GM12878 (cell line): ENCODE measurements around the gene AXIN1. TPM values are rescaled to one million over a fixed set of nuclear protein-coding genes. Genes with fewer than 3 reads are reported as not detected.

Source experiments
- CBX3 ChIP-seq: fragments of 200-600 bp; sonication (generic); IDR thresholded peaks from 2 replicates; pipeline ENCODE4 v1.6.1; 2016; ENCODE audit warnings: low read depth, borderline replicate concordance
- FOS ChIP-seq: IDR thresholded peaks from 3 replicates; pipeline ENCODE4 v1.6.1; 2011; ENCODE audit warnings: borderline replicate concordance; ENCODE audit not compliant: insufficient read length; ENCODE audit errors: extremely low read depth
- JUND ChIP-seq: IDR thresholded peaks from 2 replicates; pipeline ENCODE4 v1.6.1; 2012; ENCODE audit warnings: low read depth, mild to moderate bottlenecking, low read length, improper control_type of control experiment, moderate library complexity
- NFYA ChIP-seq: IDR thresholded peaks from 2 replicates; pipeline ENCODE4 v1.6.1; 2011; ENCODE audit warnings: low read depth, mild to moderate bottlenecking, low read length, improper control_type of control experiment, borderline replicate concordance
- POLR2AphosphoS2 ChIP-seq: IDR thresholded peaks from 2 replicates; pipeline ENCODE4 v1.6.1; 2011; ENCODE audit warnings: low read depth, mild to moderate bottlenecking, low read length, improper control_type of control experiment, moderate library complexity
- SP1 ChIP-seq: IDR thresholded peaks from one replicate; pipeline ENCODE4 v1.6.1; 2011; ENCODE audit warnings: low read depth, low read length
- polyA plus RNA-seq, 11 experiments: library from polyadenylated mRNA; depleted of rRNA in 4 of 11; unstranded in 6 of 11; stranded (reverse) in 5 of 11; fragments of >200 nt; fragmentation: Nextera tagmentation in 4 of 11; fragmentation: Illumina TruSeq in 1 of 11; extraction: Ambion mirVana in 4 of 11; extraction: Trizol in 1 of 11; gene quantifications; 1 replicate in 1 of 11; 2 replicates in 10 of 11; pipeline versions ENCODE4 v1.2.1 to v1.2.3, GENCODE V29; 2011 to 2016; ENCODE audit warnings: inconsistent platforms in 2 of 11, missing spikeins in 2 of 11, low read depth in 1 of 11
- total RNA-seq, 4 experiments: library from RNA; depleted of rRNA in 3 of 4; stranded (reverse); fragments of >200 nt in 3 of 4; fragmentation: Illumina TruSeq in 1 of 4; extraction: Trizol in 1 of 4; gene quantifications; 2 replicates each; pipeline versions ENCODE4 v1.2.1 to v1.2.3, GENCODE V29; 2013 to 2021
- TF ChIP-seq, protein P1 (sequence below): fragments of 450-650 bp; IDR thresholded peaks from 2 replicates; pipeline ENCODE4 v1.6.1; 2017; ENCODE audit warnings: low read depth, mild to moderate bottlenecking, moderate library complexity
- TF ChIP-seq, protein P2 (sequence below): fragments of 450-650 bp; formaldehyde crosslinking; IDR thresholded peaks from 2 replicates; pipeline ENCODE4 v1.4.0; 2020; ENCODE audit warnings: mild to moderate bottlenecking, moderate library complexity
- TF ChIP-seq, protein P3 (sequence below): IDR thresholded peaks from 2 replicates; pipeline ENCODE4 v1.6.1; 2012; ENCODE audit warnings: low read depth, low read length, improper control_type of control experiment
- TF ChIP-seq, protein P4 (sequence below): fragments of 450-650 bp; IDR thresholded peaks from 2 replicates; pipeline ENCODE4 v1.6.1; 2016; ENCODE audit warnings: mild to moderate bottlenecking
- TF ChIP-seq, protein P5 (sequence below): fragments of 450-650 bp; conservative IDR thresholded peaks from 2 replicates; pipeline ENCODE4 v1.6.1; 2017; ENCODE audit warnings: mild to moderate bottlenecking, moderate library complexity
- TF ChIP-seq, protein P6 (sequence below): IDR thresholded peaks from 2 replicates; pipeline ENCODE4 v1.6.1; 2011; ENCODE audit warnings: low read depth, mild to moderate bottlenecking, low read length, moderate library complexity, borderline replicate concordance; ENCODE audit errors: extremely low read depth

AXIN1 gene
- total and polyA plus RNA-seq, 10 of the 15 experiments (the other 5 are each of a cell fraction or from before 2014, with no cell fraction given) = 0.26 to 27.1 (median 7.7) TPM

DNA sequence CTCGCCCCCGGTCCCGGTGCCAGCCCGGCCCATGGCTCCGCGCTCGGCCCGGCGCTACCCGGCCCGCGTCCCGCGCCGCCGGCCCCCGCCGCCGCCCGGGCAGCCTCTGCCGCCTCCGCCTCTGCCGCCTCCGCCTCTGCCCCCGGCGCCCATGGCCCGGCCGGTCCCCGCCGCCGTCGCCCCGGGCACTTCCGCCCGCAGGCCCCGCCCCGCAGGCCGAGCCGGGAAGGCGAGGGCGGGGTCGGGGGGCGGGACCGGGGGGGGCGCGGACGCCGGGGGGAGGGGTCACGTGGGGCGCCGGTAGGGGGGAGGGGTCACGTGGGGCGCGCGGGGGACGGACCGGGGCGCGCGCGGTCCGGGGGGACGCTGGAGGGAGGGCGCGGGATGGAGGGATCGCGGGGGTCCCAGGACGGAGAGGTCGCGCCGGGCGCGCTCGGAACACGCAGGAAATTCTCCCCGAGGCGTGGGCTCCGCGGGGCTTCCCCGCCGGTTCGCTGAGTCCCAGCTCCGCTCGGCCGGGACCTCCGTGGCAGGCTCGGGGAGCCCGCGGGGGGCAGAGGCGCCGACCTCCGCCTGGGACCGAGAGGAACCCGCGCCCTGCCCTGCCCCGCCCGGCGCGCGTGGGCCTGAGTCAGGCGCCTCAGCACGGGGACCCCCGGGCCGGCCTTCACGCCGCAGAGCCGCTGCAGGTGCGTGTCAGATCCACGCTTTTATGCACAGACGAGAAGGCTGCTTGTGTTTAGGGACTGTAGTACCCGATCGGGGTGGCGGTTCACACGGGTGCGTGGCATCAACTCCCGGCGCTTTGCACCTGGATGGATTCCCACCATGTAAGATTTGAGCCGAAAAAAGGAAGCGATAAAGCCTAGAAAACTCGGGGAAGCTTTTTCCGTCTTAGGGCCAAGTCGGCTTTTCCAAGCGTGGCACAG lies 29.5 kb upstream of the AXIN1 start, which contains the start of gene PGAP6 (continued):
- TF ChIP-seq, protein P1, sequence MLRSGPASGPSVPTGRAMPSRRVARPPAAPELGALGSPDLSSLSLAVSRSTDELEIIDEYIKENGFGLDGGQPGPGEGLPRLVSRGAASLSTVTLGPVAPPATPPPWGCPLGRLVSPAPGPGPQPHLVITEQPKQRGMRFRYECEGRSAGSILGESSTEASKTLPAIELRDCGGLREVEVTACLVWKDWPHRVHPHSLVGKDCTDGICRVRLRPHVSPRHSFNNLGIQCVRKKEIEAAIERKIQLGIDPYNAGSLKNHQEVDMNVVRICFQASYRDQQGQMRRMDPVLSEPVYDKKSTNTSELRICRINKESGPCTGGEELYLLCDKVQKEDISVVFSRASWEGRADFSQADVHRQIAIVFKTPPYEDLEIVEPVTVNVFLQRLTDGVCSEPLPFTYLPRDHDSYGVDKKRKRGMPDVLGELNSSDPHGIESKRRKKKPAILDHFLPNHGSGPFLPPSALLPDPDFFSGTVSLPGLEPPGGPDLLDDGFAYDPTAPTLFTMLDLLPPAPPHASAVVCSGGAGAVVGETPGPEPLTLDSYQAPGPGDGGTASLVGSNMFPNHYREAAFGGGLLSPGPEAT = no peak
- TF ChIP-seq SP1 (no peak), FOS (no peak), JUND (no peak), CBX3 (no peak), POLR2AphosphoS2 (0 out of 2 replicates have a peak, but pooled peaks have one; percentile 42), NFYA (no peak)
- TF ChIP-seq, protein P2, sequence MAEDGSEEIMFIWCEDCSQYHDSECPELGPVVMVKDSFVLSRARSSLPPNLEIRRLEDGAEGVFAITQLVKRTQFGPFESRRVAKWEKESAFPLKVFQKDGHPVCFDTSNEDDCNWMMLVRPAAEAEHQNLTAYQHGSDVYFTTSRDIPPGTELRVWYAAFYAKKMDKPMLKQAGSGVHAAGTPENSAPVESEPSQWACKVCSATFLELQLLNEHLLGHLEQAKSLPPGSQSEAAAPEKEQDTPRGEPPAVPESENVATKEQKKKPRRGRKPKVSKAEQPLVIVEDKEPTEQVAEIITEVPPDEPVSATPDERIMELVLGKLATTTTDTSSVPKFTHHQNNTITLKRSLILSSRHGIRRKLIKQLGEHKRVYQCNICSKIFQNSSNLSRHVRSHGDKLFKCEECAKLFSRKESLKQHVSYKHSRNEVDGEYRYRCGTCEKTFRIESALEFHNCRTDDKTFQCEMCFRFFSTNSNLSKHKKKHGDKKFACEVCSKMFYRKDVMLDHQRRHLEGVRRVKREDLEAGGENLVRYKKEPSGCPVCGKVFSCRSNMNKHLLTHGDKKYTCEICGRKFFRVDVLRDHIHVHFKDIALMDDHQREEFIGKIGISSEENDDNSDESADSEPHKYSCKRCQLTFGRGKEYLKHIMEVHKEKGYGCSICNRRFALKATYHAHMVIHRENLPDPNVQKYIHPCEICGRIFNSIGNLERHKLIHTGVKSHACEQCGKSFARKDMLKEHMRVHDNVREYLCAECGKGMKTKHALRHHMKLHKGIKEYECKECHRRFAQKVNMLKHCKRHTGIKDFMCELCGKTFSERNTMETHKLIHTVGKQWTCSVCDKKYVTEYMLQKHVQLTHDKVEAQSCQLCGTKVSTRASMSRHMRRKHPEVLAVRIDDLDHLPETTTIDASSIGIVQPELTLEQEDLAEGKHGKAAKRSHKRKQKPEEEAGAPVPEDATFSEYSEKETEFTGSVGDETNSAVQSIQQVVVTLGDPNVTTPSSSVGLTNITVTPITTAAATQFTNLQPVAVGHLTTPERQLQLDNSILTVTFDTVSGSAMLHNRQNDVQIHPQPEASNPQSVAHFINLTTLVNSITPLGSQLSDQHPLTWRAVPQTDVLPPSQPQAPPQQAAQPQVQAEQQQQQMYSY (CRISPR knock-in tag) = no peak
- TF ChIP-seq, protein P3, sequence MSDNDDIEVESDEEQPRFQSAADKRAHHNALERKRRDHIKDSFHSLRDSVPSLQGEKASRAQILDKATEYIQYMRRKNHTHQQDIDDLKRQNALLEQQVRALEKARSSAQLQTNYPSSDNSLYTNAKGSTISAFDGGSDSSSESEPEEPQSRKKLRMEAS = no peak
- TF ChIP-seq, protein P4, sequence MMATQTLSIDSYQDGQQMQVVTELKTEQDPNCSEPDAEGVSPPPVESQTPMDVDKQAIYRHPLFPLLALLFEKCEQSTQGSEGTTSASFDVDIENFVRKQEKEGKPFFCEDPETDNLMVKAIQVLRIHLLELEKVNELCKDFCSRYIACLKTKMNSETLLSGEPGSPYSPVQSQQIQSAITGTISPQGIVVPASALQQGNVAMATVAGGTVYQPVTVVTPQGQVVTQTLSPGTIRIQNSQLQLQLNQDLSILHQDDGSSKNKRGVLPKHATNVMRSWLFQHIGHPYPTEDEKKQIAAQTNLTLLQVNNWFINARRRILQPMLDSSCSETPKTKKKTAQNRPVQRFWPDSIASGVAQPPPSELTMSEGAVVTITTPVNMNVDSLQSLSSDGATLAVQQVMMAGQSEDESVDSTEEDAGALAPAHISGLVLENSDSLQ = no peak
- TF ChIP-seq, protein P5, sequence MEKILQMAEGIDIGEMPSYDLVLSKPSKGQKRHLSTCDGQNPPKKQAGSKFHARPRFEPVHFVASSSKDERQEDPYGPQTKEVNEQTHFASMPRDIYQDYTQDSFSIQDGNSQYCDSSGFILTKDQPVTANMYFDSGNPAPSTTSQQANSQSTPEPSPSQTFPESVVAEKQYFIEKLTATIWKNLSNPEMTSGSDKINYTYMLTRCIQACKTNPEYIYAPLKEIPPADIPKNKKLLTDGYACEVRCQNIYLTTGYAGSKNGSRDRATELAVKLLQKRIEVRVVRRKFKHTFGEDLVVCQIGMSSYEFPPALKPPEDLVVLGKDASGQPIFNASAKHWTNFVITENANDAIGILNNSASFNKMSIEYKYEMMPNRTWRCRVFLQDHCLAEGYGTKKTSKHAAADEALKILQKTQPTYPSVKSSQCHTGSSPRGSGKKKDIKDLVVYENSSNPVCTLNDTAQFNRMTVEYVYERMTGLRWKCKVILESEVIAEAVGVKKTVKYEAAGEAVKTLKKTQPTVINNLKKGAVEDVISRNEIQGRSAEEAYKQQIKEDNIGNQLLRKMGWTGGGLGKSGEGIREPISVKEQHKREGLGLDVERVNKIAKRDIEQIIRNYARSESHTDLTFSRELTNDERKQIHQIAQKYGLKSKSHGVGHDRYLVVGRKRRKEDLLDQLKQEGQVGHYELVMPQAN = peak; percentile 69
- TF ChIP-seq, protein P6, sequence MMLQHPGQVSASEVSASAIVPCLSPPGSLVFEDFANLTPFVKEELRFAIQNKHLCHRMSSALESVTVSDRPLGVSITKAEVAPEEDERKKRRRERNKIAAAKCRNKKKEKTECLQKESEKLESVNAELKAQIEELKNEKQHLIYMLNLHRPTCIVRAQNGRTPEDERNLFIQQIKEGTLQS = no peak
